ENCODE measurements around the gene MARS1. TPM values are rescaled to one million over a fixed set of nuclear protein-coding genes. Genes with fewer than 3 reads are reported as not detected.

Gene MARS1
- total RNA-seq, 2 donors from 2014 or later, result 254 to 263 TPM

- H3K36me3 Mint-ChIP-seq (ENCODE audit: low read depth), result no peaks in the 10 kb centered on the region
- peaks cover 1% of the 10 kb centered on the region for H3K27me3 Mint-ChIP-seq (ENCODE audit: insufficient read depth)
- no peaks in the 10 kb centered on the region for H3K36me3 ChIP-seq (ENCODE audit: control insufficient read depth, insufficient read depth, low read length)
- peaks cover 7% of the 10 kb centered on the region for H3K9me3 ChIP-seq (ENCODE audit: control insufficient read depth, low read length)
- H3K9ac ChIP-seq (ENCODE audit: extremely low read depth, low read length, poor library complexity, severe bottlenecking), result no peak overlapping the region
- H3K4me3 ChIP-seq (ENCODE audit: low read length), result no peak overlapping the region
- no peak for DNase-seq
- no peaks in the 10 kb centered on the region for H3K4me1 Mint-ChIP-seq
- no peaks in the 10 kb centered on the region for H3K27me3 ChIP-seq (ENCODE audit: control insufficient read depth, insufficient read depth, low read length, poor library complexity, severe bottlenecking)
- no peak overlapping the region for H3K27ac ChIP-seq (ENCODE audit: low read depth, low read length)
- H3K4me1 ChIP-seq (ENCODE audit: control insufficient read depth, insufficient read depth, low read length), result no peaks in the 10 kb centered on the region
- WGBS, 2 experiments (ENCODE audit: insufficient coverage in 1 of 2, insufficient read length in 1 of 2), result 92 to 94% methylated on average over 5 to 6 of the region's 6 CpGs
- H3K27ac Mint-ChIP-seq, result no peak overlapping the region
- no peak for TF ChIP-seq CTCF (conservative IDR thresholded peaks at IDR 0.05)
- no peak overlapping the region for H3K4me3 Mint-ChIP-seq
- peaks cover 6% of the 10 kb centered on the region for H3K9me3 Mint-ChIP-seq
Observed at GRCh38 chr12:57446292-57446960, 41.4 kb upstream of the MARS1 start.

DNA sequence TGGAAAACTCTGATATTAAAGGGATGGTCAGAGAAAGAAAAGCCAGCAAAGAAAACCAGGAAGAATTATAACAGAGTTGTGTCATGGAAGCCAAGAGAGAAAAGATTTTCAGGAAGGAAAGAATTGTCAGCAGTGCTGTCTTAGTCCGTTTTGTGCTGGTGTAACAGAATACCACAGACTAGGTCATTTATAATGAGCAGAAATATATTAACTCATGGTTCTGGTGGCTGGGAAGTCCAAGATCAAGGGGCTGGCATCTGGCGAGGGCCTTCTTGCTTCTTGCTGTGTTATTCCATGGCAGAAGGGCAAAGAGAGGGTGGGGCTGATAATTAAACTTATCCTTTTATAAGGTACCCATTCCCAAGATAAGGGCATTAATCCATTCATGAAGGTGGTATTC is 39.2 kb upstream of the MARS1 start:
- Histone ChIP-seq H3K27me3 (ENCODE audit: control insufficient read depth, insufficient read depth, low read length, poor library complexity, severe bottlenecking) (no peaks in the 10 kb centered on the region), H3K36me3 (ENCODE audit: control insufficient read depth, insufficient read depth, low read length) (no peaks in the 10 kb centered on the region), H3K4me3 (ENCODE audit: low read length) (no peak overlapping the region), H3K4me1 (ENCODE audit: control insufficient read depth, insufficient read depth, low read length) (no peaks in the 10 kb centered on the region), H3K27ac (ENCODE audit: low read depth, low read length) (no peak overlapping the region), H3K9me3 (ENCODE audit: control insufficient read depth, low read length) (no peaks in the 10 kb centered on the region), H3K9ac (ENCODE audit: extremely low read depth, low read length, poor library complexity, severe bottlenecking) (no peak overlapping the region)
- peaks cover 4% of the 10 kb centered on the region for H3K4me1 Mint-ChIP-seq
- DNase-seq, result no peak
- 92 to 100% methylated on average over 1 to 2 of the region's 2 CpGs for WGBS, 2 experiments (ENCODE audit: insufficient coverage in 1 of 2, insufficient read length in 1 of 2)
- TF ChIP-seq CTCF (conservative IDR thresholded peaks at IDR 0.05), result no peak
- no peaks in the 10 kb centered on the region for H3K36me3 Mint-ChIP-seq (ENCODE audit: low read depth)
- no peaks in the 10 kb centered on the region for H3K27me3 Mint-ChIP-seq (ENCODE audit: insufficient read depth)
- H3K9me3 Mint-ChIP-seq, result no peaks in the 10 kb centered on the region
- no peak overlapping the region for H3K27ac Mint-ChIP-seq
- H3K4me3 Mint-ChIP-seq, result no peak overlapping the region

DNA sequence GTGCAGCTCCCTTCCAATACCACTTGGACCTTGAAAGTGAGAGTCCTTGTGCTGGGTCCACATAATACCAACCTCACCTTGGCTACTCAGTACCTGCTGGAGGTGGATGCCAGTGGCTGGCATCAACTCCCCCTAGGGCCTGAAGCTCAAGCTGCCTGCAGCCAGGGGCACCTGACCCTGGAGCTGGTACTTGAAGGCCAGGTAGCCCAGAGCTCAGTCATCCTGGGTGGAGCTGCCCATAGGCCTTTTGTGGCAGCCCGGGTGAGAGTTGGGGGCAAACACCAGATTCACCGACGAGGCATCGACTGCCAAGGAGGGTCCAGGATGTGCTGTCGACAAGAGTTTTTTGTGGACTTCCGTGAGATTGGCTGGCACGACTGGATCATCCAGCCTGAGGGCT is 38.5 kb upstream of the MARS1 start:
- Histone ChIP-seq H3K27me3 (ENCODE audit: control insufficient read depth, insufficient read depth, low read length, poor library complexity, severe bottlenecking) (no peaks in the 10 kb centered on the region), H3K36me3 (ENCODE audit: control insufficient read depth, insufficient read depth, low read length) (no peaks in the 10 kb centered on the region), H3K9ac (ENCODE audit: extremely low read depth, low read length, poor library complexity, severe bottlenecking) (no peak overlapping the region), H3K9me3 (ENCODE audit: control insufficient read depth, low read length) (no peaks in the 10 kb centered on the region), H3K27ac (ENCODE audit: low read depth, low read length) (no peak overlapping the region), H3K4me3 (ENCODE audit: low read length) (no peak overlapping the region), H3K4me1 (ENCODE audit: control insufficient read depth, insufficient read depth, low read length) (no peaks in the 10 kb centered on the region)
- H3K9me3 Mint-ChIP-seq, result no peaks in the 10 kb centered on the region
- TF ChIP-seq CTCF (conservative IDR thresholded peaks at IDR 0.05), result no peak
- H3K27me3 Mint-ChIP-seq (ENCODE audit: insufficient read depth), result no peaks in the 10 kb centered on the region
- no peak for DNase-seq
- peaks cover 5% of the 10 kb centered on the region for H3K4me1 Mint-ChIP-seq
- 93 to 96% methylated on average over 7 of the region's 7 CpGs for WGBS, 2 experiments (ENCODE audit: insufficient coverage in 1 of 2, insufficient read length in 1 of 2)
- H3K27ac Mint-ChIP-seq, result no peak overlapping the region
- H3K36me3 Mint-ChIP-seq (ENCODE audit: low read depth), result no peaks in the 10 kb centered on the region
- H3K4me3 Mint-ChIP-seq, result no peak overlapping the region

Measured in endodermal cell (in vitro differentiated cells).